HG03025 (cell line): ENCODE data around the gene MRPL46.
"Not testable (repeated sequence)": the region's sequence is repeated elsewhere in the genome, so short reads cannot be mapped to it uniquely, and the experiment has no call there.

ENCODE experiments used
- ATAC-seq: cut with Tn5 transposase; IDR thresholded peaks from one replicate; pipeline ENCODE4 v1.9.1; 2021; ENCODE audit warnings: mild to moderate bottlenecking, moderate library complexity; ENCODE audit not compliant: unreplicated experiment, low FRiP score

MRPL46 gene

DNA sequence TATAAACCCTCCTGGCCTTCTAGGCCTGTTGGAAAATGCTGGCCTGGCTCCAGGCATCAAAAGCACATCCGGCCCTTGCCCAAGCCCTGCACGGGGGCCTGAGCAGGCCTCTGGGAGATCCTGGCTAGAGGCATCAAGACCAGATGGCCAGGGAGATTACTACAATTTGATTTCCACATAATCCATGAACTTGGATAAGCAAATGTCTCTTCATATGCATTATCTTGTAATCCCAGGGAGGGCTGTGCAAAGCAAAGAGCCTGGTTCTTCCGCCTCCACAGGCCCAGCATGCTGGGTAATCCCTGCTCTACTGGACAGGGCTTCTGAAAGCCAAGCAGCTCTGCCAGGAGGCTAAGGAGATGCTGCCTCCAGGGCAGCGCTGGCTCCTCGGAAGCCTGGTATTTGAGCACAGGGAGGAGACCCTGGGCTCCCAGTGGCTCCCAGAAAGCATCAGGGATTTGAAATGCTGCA, 18.2 kb downstream of the MRPL46 start:
- ATAC-seq: no peak

DNA sequence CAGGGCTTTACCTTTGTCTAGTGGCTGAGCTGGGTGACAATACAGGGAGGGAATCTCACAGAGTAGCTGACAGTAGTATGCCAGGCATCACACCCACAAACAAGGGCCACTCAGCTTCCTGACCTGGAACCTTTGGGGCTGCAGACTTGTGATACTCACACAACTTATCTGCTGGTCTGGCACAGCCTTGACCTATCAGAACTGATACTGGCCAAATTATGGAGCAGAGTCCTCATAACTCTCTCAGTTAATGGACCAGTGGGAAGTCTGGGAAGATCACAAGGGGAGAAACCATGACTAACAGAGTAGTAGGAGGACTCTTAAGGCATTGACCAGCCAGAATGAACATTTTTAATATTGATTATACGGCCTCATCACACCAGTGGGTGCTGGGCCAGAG, 19.4 kb downstream of the MRPL46 start:
- no peak for ATAC-seq

DNA sequence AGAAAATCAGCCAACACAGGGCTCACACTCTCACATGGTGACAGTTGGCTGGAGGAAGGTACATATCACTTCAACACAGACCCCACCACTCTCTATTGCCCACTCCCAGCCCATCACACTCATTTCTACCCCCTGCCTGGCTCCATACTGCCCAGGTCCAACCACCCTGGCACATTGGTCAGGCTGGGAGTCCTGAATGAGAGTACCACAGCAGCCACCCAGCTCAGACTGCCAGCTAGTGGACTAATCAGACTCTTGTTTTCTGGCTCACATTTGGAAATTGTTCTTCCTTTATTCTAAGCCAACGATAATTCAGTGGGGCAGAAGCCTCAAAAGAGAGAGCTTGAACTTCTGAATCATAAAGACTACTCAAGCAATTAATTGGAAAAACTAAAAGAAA, 20.0 kb downstream of the MRPL46 start:
- no peak for ATAC-seq

DNA sequence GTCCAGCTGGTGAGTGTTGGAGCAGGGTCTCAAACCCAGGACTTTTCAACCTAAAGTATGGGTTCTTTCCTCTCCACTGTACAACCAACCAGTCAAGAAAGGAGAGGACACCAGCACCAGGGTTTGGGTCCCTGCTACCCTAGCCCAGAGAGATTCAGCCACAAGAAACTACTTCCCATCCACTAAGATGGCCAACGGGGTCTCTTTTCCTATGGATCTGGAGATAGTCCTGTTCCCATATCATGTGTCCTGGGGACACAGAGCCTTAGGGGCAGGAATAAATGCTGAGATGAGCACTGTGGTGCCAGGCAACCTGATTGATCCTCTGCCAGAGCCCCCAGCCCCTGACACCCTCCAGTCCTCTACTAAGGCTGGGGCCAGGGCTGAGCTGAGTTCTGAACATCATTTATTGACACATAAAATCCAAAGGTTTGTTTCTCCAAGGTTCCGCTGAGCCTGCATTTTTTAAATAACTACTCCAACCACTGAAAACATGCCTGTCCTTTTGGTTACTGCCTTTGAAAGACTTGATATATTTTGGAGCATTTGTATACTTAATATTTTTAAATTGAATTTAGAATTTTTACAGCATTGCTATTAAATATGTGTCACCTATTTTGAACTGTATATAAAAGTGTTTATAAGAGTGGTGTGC, 26.0 kb downstream of the MRPL46 start:
- no peak for ATAC-seq

DNA sequence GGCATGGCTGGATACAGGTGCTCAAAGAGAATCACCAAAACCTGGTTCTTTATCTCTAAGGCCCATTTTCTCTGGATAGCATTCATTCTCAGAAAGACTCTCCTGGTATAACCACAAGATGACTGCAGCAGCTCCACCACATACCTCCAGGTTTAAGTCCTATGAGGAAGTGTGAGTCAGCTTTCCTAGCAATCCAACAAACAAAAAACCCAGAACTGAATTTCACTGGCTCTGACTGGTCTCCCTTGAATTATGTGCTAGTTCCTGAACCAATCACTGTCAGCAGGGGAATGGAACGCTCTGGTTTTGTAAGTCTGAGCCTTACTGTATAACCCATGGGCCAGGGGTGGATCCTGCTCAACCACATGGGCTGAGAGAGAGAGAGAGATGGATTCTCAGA, 27.2 kb downstream of the MRPL46 start:
- ATAC-seq: no peak

DNA sequence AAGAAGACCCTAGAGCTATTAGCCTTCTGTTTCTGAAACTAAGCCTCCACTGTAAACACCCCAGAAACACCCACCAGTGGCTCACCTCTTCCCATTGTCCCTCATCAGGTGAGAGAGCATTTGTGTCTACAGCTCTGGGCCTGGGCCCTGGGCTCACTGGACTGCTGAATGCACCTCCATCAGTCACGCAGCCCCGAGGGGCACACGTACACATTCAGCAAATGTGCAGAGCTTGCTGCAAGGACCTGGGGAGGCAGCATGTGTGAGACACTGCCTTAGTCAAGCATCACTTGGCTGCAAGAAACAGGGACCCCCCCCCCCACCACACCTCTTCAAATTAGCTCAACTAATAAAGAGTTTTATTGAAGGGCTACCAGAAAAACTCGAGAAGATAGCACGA, 29.0 kb downstream of the MRPL46 start:
- no peak for ATAC-seq

DNA sequence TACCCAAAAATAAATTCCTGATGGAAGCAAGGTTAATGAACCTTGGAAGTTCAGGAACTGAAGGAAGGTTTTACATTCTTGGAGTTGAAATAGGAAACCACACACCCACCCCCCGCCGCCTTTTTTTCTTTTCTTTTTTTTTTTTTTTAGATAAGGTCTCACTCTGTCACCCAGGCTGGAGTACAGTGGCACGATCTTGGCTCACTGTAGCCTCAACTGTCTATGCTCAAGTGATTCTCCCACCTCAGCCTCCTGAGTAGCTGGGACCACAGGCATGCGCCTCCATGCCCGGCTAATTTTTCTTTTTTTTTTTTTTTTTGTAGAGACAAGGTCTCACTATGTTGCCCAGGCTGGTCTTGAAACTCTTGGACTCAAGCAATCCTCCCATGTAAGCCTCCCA, 33.1 kb downstream of the MRPL46 start:
- not testable (repeated sequence) for ATAC-seq

DNA sequence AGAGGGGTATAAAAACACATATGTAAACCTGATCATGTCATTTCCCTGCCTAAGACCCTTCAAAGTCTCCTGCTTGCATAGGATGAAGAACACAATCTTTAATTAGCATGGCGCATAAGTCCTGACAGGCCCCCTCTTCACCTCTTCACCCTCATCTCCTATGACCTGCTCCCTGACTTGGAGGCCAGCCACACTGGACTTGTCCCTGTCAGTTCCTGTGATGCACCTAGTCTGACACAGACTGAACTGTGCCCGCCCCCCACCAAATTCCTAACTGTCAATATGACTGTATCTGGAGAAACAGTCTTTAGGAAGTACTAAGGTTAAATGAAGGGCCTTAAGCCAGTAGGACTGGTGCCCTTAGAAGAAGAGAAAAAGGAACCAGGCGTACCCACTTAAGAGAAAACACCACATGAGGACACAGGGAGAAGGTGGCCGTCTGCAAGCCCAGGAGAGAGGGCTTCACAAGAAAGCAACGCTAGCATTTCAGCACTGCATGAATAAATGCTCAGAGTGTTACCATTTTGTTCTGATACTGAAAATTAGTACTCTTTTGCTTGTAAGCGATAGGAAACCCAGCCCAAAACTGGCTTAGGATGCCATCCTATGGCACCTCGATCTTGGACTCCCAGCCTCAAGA, 34.0 kb downstream of the MRPL46 start:
- ATAC-seq: no peak

DNA sequence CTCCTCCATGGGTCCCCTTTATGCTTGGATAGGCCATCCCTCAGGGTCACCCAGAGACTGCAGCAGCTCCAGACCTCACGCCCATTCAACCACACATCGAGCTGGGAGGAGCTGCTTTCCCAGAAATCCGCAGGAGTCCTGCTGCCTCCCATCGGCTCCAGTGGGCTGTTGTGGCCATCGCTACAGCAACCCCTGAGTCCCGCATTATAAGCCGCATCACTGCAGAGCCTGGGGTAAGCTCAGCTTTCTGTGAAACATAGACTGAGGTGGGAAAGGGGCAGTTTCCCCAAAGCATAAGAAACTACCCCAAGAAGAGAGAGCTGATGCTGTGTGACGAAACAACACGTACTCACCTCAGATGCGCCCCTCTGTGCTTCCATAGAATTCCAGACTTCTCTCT, 35.7 kb downstream of the MRPL46 start:
- ATAC-seq: no peak

DNA sequence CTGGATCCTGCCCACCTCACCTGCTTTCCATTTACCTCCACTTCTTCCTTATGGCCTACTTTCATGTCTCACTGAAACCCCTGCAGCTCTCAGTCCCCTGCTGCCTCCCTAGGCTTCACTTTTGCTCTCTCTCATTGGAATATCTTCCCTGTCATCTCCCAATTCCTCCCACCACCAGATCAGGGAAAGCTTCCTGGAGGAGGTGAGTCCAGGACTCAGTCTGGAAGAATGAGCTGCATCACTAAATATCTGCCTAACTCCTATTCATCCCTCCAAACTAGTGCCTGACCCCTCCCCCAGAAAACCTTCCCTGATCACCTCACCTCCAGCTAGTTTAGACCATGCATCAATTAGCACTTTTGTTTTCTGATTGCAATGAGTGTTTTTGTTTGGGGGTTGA, 37.1 kb downstream of the MRPL46 start:
- no peak for ATAC-seq

DNA sequence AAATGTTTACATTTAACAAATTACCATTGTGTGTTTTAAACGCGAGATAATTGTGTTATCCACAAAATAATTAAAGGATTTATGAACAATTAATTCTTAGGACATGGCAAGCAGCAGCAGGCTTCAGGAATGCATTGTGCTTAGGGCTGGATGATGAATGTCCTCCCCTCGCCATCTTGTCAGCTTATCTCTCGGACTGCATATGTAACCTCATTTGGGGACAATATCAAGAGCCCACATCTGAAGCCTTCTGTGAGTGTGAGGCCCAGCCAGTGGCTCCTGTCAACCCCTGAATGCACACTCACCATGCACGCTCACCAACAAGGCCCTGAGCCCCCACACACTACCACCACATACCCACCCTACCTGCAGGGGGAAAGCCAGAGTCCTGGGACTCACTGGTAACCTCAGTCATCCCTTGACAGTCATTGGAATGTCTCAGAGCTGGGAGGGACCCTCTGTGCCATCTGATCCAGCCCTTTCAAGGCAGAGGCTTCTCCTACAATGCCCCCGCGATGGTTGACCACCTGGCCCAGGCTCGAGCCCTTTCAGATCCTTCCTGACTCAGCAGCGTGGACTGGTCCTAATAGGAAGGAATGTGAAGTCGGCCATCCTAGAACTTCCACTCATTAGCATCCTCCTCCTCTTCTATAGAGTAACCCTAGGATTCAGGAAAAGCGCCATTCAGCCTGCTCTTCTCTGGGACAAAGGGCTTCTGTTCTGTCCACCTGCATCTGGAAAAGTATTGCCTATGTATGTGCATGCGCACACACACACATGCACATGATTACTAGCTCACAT, 38.2 kb downstream of the MRPL46 start:
- no peak for ATAC-seq

DNA sequence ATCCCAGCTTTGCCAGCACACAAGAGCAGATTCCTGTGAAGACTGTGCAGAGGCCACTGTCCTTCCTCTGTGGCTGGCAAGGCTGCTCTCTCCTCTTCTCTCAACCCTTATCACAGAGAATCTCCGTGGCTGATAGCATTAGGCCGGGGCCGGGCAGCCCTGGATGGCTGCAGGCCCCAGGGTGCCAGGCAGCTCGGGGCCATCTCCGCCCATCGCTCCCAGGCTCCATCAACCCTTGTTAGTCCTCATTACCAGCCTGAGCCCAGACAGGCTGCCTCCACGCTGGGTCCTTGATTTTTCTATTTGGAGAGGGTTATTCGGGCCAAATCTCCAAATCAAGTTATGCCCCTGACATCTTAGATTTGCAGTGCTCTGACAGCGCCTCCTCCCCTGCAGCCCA, 39.1 kb downstream of the MRPL46 start:
- no peak for ATAC-seq

DNA sequence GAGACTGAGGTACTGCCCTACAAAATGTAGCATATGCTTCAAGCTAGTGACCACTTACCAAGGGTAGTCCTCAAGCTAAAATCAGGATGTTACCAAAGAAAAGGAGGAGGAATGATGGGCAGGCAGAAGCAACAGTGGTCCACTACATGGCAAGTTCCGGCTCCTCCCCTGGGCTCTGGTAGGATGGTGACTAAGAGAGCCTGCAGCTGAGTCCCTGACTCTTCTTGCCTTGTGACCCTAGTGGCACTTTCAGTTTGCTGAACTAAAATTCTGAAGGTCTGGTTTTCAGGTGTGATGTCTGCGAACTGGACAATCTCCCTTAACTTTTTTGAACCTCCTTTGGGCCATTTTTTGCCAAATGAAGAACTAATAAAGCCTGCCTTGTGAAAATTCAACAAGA, 40.9 kb downstream of the MRPL46 start:
- no peak for ATAC-seq

DNA sequence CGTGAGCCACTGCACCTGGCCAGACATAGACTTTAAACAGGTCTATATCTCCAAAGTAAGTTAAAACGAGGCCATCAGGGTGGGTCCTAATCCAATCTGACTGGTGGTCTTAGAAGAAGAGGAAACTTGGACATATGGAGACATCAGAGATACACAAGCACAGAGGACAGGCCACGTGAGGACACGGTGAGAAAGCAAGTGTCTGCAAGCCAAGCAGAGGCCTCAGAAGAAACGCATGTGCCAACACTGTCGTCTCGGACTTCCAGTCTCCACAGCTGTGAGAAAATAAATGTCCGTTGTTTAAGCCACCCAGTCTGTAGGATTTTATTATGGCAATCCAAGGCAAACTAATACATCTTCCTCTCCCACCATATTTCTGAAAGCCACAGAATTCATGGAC, 43.9 kb downstream of the MRPL46 start:
- no peak for ATAC-seq

DNA sequence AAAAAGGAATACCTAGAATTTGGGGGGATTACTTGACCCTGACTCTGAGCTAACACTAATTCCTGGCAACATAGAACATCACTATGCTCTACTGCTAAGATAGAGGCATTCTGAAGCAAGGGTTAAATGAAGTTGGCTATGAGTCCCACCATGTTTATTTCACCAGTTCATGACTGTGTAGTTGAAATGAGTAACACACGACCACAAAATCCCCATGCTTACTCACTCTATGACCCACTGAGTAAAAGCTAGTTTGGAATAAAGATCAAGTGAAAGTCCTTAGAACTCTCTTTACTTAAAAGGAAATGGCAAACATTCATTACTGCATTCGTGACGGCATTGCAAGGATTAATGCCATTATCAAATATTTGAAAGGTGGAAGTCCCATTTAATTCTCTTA, 47.4 kb downstream of the MRPL46 start:
- ATAC-seq: no peak
